ENCODE measurements around the gene ERGIC3.

- TF ChIP-seq GATA2 (IDR thresholded peaks at IDR 0.05; ENCODE audit: low read depth, low read length) (no peak), GATA3 (IDR thresholded peaks at IDR 0.05; ENCODE audit: low read depth, low read length) (no peak)
Observed at GRCh38 chr20:35496481-35496880, 45.4 kb upstream of the ERGIC3 start.

Measured in SH-SY5Y (cell line).